GM12891 (cell line): ENCODE results near the gene TGIF2.

Source experiments
- POLR2A ChIP-seq: IDR thresholded peaks from 2 replicates; pipeline ENCODE4 v1.6.1; 2011; ENCODE audit warnings: low read depth, low read length, control low read depth
- POLR2AphosphoS5 ChIP-seq: IDR thresholded peaks from 2 replicates; pipeline ENCODE4 v1.6.1; 2011; ENCODE audit warnings: low read depth, low read length, control low read depth
- SPI1 ChIP-seq: IDR thresholded peaks from 2 replicates; pipeline ENCODE4 v1.6.1; 2011; ENCODE audit warnings: low read depth, low read length, control low read depth

DNA sequence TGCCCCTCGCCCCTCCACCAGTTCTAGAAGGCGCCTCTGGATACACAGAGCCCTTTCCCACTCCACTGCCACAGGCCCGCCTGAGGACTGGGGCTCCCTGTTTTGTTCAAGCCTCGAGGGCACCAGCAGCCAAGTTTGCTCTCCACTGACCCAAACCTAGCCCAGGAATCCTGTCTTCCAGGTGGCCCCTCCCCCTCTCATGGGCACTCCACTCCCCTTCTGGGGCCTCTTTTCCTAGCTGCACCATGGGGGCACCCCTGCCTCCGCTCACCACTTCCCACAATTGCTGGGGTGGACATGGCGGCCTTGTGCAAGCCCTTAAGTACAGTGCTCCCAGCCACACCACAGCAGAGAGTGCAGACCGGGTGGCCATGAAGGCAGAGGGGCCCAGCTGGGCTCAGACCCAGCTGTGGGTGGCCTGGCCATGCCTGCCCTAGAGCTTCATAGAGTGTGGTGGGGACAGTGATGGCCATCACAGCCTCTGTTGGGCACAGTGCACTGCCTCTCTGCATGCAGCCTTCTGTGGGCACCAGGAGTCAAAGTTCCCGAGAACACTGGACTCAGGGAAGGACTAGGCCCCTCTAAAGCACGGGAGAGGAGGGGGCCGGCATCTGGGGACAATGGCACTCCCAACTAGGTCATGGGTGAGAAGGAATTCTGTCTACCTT, 30.7 kb upstream of the TGIF2 start:
- TF ChIP-seq SPI1 (no peak), POLR2A (no peak), POLR2AphosphoS5 (no peak)
